BJ (cell line): Measurements from ENCODE around the gene LZTR1. TPM values are rescaled to one million over a fixed set of nuclear protein-coding genes. Genes with fewer than 3 reads are reported as not detected.

Experiments
- CTCF ChIA-PET: fragments of 350-600 bp; formaldehyde crosslinking; extraction: SDS; loops from one replicate; lab custom pipeline; 2021; ENCODE audit warnings: antibody characterized with exemption, inconsistent platforms; lab: Yijun Ruan, JAX
- POLR2A ChIA-PET: fragments of 300-600 bp; sonication (Branson Sonifier 250); formaldehyde crosslinking; extraction: SDS; loops from one replicate; lab custom pipeline; 2021; ENCODE audit warnings: antibody characterized with exemption; lab: Charles Lee
- DNase-seq: peaks from one replicate; pipeline ENCODE4 v3.0.0-alpha.2; 2011; ENCODE audit warnings: low read depth
- H3K27me3 ChIP-seq: 2 replicates; pipeline ENCODE4 v1.6.0; 2011; ENCODE audit warnings: low read length; ENCODE audit not compliant: control insufficient read depth, insufficient read depth
- H3K36me3 ChIP-seq: 2 replicates; pipeline ENCODE4 v1.5.1; 2011; ENCODE audit warnings: low read length; ENCODE audit not compliant: control insufficient read depth, insufficient read depth
- H3K4me3 ChIP-seq: 2 replicates; pipeline ENCODE4 v1.5.1; 2011; ENCODE audit warnings: low read depth, mild to moderate bottlenecking, control low read depth, low read length
- CTCF ChIP-seq: IDR thresholded peaks from 2 replicates; pipeline ENCODE4 v1.5.1; 2011; ENCODE audit warnings: low read depth, mild to moderate bottlenecking, control low read depth, inconsistent platforms, low read length, moderate library complexity; ENCODE audit not compliant: insufficient read depth
- polyA plus RNA-seq: library from polyadenylated mRNA; depleted of rRNA; stranded (reverse); fragments of >200 nt; gene quantifications from 2 replicates; pipeline ENCODE4 v1.2.3, GENCODE V29; 2011

Gene LZTR1
- polyA plus RNA-seq, 1 experiment = 45.9 TPM

GRCh38 chr22:20993304-20994127 lies 11.4 kb downstream of the LZTR1 start:
- Histone ChIP-seq H3K4me3 (no peak overlapping the region), H3K27me3 (no peaks in the 10 kb centered on the region), H3K36me3 (peaks cover 39% of the 10 kb centered on the region)
- DNase-seq = no peak
- POLR2A ChIA-PET = no interaction called here
- TF ChIP-seq CTCF = no peak
- CTCF ChIA-PET = interaction anchor here (1.2 kb wide), 1 partner anchor 108 kb away, joined by 3 read pairs; no protein-coding TSS in a partner anchor

- Histone ChIP-seq H3K4me3 (no peak overlapping the region), H3K36me3 (peaks cover 41% of the 10 kb centered on the region), H3K27me3 (no peaks in the 10 kb centered on the region)
- ChIA-PET POLR2A (no interaction called here), CTCF (no interaction called here)
- no peak for DNase-seq
- no peak for TF ChIP-seq CTCF
These were observed 12.2 kb downstream of the LZTR1 start for GRCh38 chr22:20994128-20994901.

DNA sequence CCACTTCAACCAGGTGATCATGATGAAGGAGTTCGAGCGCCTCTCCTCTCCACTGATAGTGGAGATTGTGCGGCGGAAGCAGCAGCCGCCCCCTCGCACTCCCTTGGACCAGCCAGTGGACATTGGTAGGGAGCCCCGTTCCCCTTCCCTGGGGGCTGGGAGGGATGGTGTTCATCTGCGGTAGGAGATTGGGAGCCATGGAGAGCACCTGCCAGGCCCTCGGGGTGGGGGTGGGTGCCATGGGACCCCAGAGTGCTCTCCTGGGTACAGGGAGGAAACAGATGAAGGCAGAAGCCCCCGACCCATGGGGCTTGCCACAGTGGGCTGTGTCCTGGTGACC lies 12.8 kb downstream of the LZTR1 start:
- Histone ChIP-seq H3K36me3 (peaks cover 46% of the 10 kb centered on the region), H3K4me3 (no peak overlapping the region), H3K27me3 (no peaks in the 10 kb centered on the region)
- no peak for DNase-seq
- CTCF ChIA-PET = no interaction called here
- no peak for TF ChIP-seq CTCF
- POLR2A ChIA-PET = no interaction called here

DNA sequence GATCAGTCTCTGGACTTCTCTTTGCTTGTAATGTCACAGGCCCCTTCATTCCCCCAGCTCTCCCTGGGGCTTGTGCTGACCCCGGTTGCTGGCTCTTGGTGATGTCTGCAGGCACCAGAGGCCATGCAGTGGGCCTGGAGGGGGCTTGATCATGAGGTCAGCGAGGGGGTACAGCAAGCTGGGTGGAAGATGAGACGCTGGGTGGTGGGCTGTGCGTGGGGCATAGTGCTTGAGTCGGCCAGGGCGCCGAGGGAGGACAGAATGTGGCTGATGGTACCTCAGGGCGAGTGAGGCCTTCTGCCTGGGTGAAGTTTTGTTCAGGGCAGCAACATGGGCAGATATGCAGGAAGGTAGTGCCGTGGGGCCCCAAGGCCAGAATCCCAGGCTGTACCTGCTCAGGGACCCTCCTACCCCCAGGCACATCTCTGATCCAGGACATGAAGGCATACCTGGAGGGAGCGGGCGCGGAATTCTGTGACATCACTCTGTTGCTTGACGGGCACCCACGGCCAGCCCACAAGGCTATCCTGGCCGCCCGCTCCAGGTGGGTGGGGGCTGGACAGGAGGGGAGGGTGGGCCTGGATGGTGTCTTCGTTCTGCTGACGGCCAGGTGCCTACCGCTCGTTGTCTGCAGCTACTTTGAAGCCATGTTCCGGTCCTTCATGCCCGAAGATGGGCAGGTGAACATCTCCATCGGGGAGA lies 13.4 kb downstream of the LZTR1 start:
- no peak for DNase-seq
- Histone ChIP-seq H3K4me3 (no peak overlapping the region), H3K36me3 (peaks cover 48% of the 10 kb centered on the region), H3K27me3 (no peaks in the 10 kb centered on the region)
- no peak for TF ChIP-seq CTCF
- ChIA-PET POLR2A (no interaction called here), CTCF (no interaction called here)

DNA sequence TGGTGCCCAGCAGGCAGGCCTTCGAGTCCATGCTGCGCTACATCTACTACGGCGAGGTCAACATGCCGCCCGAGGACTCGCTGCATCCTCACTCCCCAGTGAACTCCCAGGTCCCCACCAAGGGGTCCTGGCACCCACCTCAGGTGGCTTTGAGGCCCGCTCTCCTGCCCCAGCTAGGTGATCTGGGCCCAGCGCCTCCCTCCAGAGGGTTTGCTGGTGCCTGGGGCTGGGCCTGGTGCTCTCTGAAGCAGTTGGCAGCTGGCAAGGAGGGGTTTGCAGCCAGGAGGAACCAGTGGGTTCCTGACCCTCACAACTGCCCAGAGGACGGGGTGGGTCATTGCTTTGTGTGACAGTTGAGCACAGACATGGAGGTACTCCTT lies 13.9 kb downstream of the LZTR1 start:
- DNase-seq = no peak
- no peaks in the 10 kb centered on the region for H3K27me3 ChIP-seq
- CTCF ChIA-PET = no interaction called here
- peaks cover 45% of the 10 kb centered on the region for H3K36me3 ChIP-seq
- TF ChIP-seq CTCF = no peak
- no peak overlapping the region for H3K4me3 ChIP-seq
- POLR2A ChIA-PET = no interaction called here
